Activated CD4-positive, alpha-beta T cell treated with anti-CD3 and anti-CD28 coated beads for 36 hours (primary cell): ENCODE data around the gene GNE. TPM values are rescaled to one million over a fixed set of nuclear protein-coding genes. Genes with fewer than 3 reads are reported as not detected.
A peak's percentile ranks its signal among the peaks of the same experiment; 100 is the strongest.

Experiments used
- ATAC-seq: fragments of 200-7000 bp; cut with Tn5 transposase; one replicate; pipeline ENCODE4 v1.10.0; 2021; ENCODE audit warnings: mild to moderate bottlenecking, moderate library complexity
- CTCF ChIA-PET: fragments of 350-600 bp; sonication (Branson Sonifier 250); formaldehyde crosslinking; loops from one replicate; lab custom pipeline; 2021; ENCODE audit warnings: antibody characterized with exemption; lab: Charles Lee
- POLR2A ChIA-PET: fragments of 350-600 bp; sonication (Branson Sonifier 250); formaldehyde crosslinking; loops from one replicate; lab custom pipeline; 2021; ENCODE audit warnings: antibody characterized with exemption, inconsistent platforms; lab: Charles Lee
- DNase-seq: peaks from one replicate; pipeline ENCODE4 v3.0.0-alpha.2; 2020
- H3K27ac Mint-ChIP-seq: one replicate; pipeline ENCODE4 v1.8.0; 2021; ENCODE audit warnings: mixed read lengths
- H3K27me3 Mint-ChIP-seq: one replicate; pipeline ENCODE4 v1.8.0; 2021; ENCODE audit warnings: mixed read lengths
- H3K36me3 Mint-ChIP-seq: one replicate; pipeline ENCODE4 v1.8.0; 2021; ENCODE audit warnings: low read depth, mixed read lengths
- H3K4me1 Mint-ChIP-seq: one replicate; pipeline ENCODE4 v1.8.0; 2021; ENCODE audit warnings: mixed read lengths
- H3K4me3 Mint-ChIP-seq: one replicate; pipeline ENCODE4 v1.8.0; 2021; ENCODE audit warnings: mild to moderate bottlenecking, moderate library complexity, mixed read lengths
- H3K9me3 Mint-ChIP-seq: one replicate; pipeline ENCODE4 v1.8.0; 2021; ENCODE audit warnings: low read depth, mixed read lengths
- intact Hi-C, 2 experiments: fragments of 100-400 bp; cut with DNase I in 1 of 2; cut with micrococcal nuclease in 1 of 2; formaldehyde crosslinking; loops; one replicate each; pipeline versions ENCODE4 v1.14.2 to v1.15.1; 2022 to 2024; cut with DNase I, micrococcal nuclease
- total RNA-seq, 2 experiments: library from RNA; stranded (reverse); gene quantifications; one replicate each; pipeline ENCODE4 v1.2.3, GENCODE V29; 2021

The GNE gene
- total RNA-seq, 2 experiments from 2014 or later, result 17.0 to 19.0 TPM

GRCh38 chr9:36210722-36211121 lies 47.5 kb downstream of the GNE start:
- Mint-ChIP-seq H3K9me3 (no peaks in the 10 kb centered on the region), H3K27me3 (no peaks in the 10 kb centered on the region), H3K4me1 (peaks cover 55% of the 10 kb centered on the region), H3K36me3 (peaks cover 60% of the 10 kb centered on the region), H3K27ac (peak overlapping the region; percentile 59), H3K4me3 (no peak overlapping the region)
- intact Hi-C loops, result loop anchor here in 1 of 2 experiments (10.0 kb wide), 1 partner anchor 124 kb away; no protein-coding TSS in a partner anchor
- ATAC-seq (no peak), DNase-seq (no peak)
- ChIA-PET CTCF (interaction anchor here (1.3 kb wide), 1 partner anchor 21 kb away, joined by 6 read pairs; the partner anchor contains the start of gene CLTA), POLR2A (interaction anchor here (1.2 kb wide), 1 partner anchor 14 kb away, joined by 4 read pairs; no protein-coding TSS in a partner anchor)

- H3K27me3 Mint-ChIP-seq, result no peaks in the 10 kb centered on the region
- H3K9me3 Mint-ChIP-seq, result no peaks in the 10 kb centered on the region
- intact Hi-C loops, result no loop called here
- H3K27ac Mint-ChIP-seq, result peak overlapping the region; percentile 86
- H3K4me1 Mint-ChIP-seq, result peaks cover 50% of the 10 kb centered on the region
- H3K36me3 Mint-ChIP-seq, result peaks cover 74% of the 10 kb centered on the region
- DNase-seq (no peak), ATAC-seq (peak; percentile 21)
- no peak overlapping the region for H3K4me3 Mint-ChIP-seq
- ChIA-PET CTCF (interaction anchor here (0.6 to 1.6 kb wide), 2 partner anchors 18 to 292 kb away, joined by 3 to 7 read pairs; partner anchors contain the start of gene CLTA), POLR2A (no interaction called here)
Measured at GRCh38 chr9:36208521-36209253, 49.6 kb downstream of the GNE start.

- DNase-seq, result no peak
- H3K4me3 Mint-ChIP-seq, result no peak overlapping the region
Measured at GRCh38 chr9:36207546-36208012, 50.7 kb downstream of the GNE start.

GRCh38 chr9:36207016-36207415 lies 51.2 kb downstream of the GNE start:
- intact Hi-C loops, result loop anchor here in 1 of 2 experiments (2.0 kb wide), 1 partner anchor 16 kb away; the partner anchor contains the start of gene CLTA
- no peaks in the 10 kb centered on the region for H3K27me3 Mint-ChIP-seq
- POLR2A ChIA-PET, result interaction anchor here (0.6 to 1.0 kb wide), 2 partner anchors 83 to 1765 kb away, joined by 3 to 4 read pairs; no protein-coding TSS in a partner anchor
- H3K9me3 Mint-ChIP-seq, result no peaks in the 10 kb centered on the region
- DNase-seq (no peak), ATAC-seq (peak; percentile 39)
- CTCF ChIA-PET, result interaction anchor here (0.7 to 1.6 kb wide), 6 partner anchors 17 to 219 kb away, joined by 3 to 7 read pairs (median 3); partner anchors contain the start of gene CLTA
- H3K4me3 Mint-ChIP-seq, result no peak overlapping the region
- peaks cover 44% of the 10 kb centered on the region for H3K4me1 Mint-ChIP-seq
- H3K36me3 Mint-ChIP-seq, result peaks cover 80% of the 10 kb centered on the region
- peak overlapping the region; percentile 86 for H3K27ac Mint-ChIP-seq

More at GRCh38 chr9:36207546-36208012, 50.7 kb downstream of the GNE start:
- Mint-ChIP-seq H3K27me3 (no peaks in the 10 kb centered on the region), H3K4me1 (peaks cover 44% of the 10 kb centered on the region), H3K27ac (peak overlapping the region; percentile 86), H3K36me3 (peaks cover 76% of the 10 kb centered on the region), H3K9me3 (no peaks in the 10 kb centered on the region)
- POLR2A ChIA-PET, result interaction anchor here (1.0 kb wide), 1 partner anchor 83 kb away, joined by 3 read pairs; no protein-coding TSS in a partner anchor
- ATAC-seq, result peak; percentile 67
- intact Hi-C loops, result loop anchor here in 1 of 2 experiments (2.0 kb wide), 1 partner anchor 17 kb away; the partner anchor contains the start of gene CLTA
- CTCF ChIA-PET, result interaction anchor here (0.7 to 1.6 kb wide), 5 partner anchors 17 to 218 kb away, joined by 3 to 7 read pairs (median 3); partner anchors contain the start of gene CLTA

GRCh38 chr9:36204906-36205547 lies 53.2 kb downstream of the GNE start:
- Mint-ChIP-seq H3K4me3 (no peak overlapping the region), H3K27me3 (no peaks in the 10 kb centered on the region), H3K36me3 (peaks cover 72% of the 10 kb centered on the region), H3K9me3 (no peaks in the 10 kb centered on the region), H3K27ac (no peak overlapping the region), H3K4me1 (peaks cover 44% of the 10 kb centered on the region)
- DNase-seq (no peak), ATAC-seq (no peak)
- CTCF ChIA-PET, result interaction anchor here (0.7 kb wide), 1 partner anchor 14 kb away, joined by 4 read pairs; the partner anchor contains the start of gene CLTA
- POLR2A ChIA-PET, result interaction anchor here (1.2 kb wide), 1 partner anchor 15 kb away, joined by 3 read pairs; no protein-coding TSS in a partner anchor
- intact Hi-C loops, result no loop called here

- no peak for ATAC-seq
- H3K4me3 Mint-ChIP-seq, result no peak overlapping the region
- intact Hi-C loops, result loop anchor here in 1 of 2 experiments (5.0 to 10.0 kb wide), 4 partner anchors 377 to 1290 kb away; partner anchors contain the start of genes ATOSB, CCDC107, HINT2 and POLR1E
- ChIA-PET POLR2A (interaction anchor here (1.0 kb wide), 1 partner anchor 131 kb away, joined by 3 read pairs; no protein-coding TSS in a partner anchor), CTCF (interaction anchor here (0.5 to 1.1 kb wide), 3 partner anchors 91 to 1529 kb away, joined by 3 to 5 read pairs (median 4); no protein-coding TSS in a partner anchor)
- no peaks in the 10 kb centered on the region for H3K27me3 Mint-ChIP-seq
- no peak for DNase-seq
- peak overlapping the region; percentile 69 for H3K27ac Mint-ChIP-seq
- H3K9me3 Mint-ChIP-seq, result no peaks in the 10 kb centered on the region
- H3K36me3 Mint-ChIP-seq, result peaks cover 40% of the 10 kb centered on the region
- H3K4me1 Mint-ChIP-seq, result peaks cover 48% of the 10 kb centered on the region
Measured at GRCh38 chr9:36194326-36195000, 63.8 kb downstream of the GNE start.

GRCh38 chr9:36193023-36193422 lies 65.2 kb downstream of the GNE start:
- CTCF ChIA-PET, result interaction anchor here (4.1 to 5.2 kb wide), 2 partner anchors 9 to 136 kb away, joined by 28 to 38 read pairs; no protein-coding TSS in a partner anchor
- Mint-ChIP-seq H3K4me3 (peak overlapping the region; percentile 95), H3K36me3 (peaks cover 34% of the 10 kb centered on the region), H3K4me1 (peaks cover 48% of the 10 kb centered on the region), H3K9me3 (no peaks in the 10 kb centered on the region), H3K27ac (peak overlapping the region; percentile 22), H3K27me3 (no peaks in the 10 kb centered on the region)
- intact Hi-C loops, result loop anchor here in 1 of 2 experiments (2.0 to 10.0 kb wide), 5 partner anchors 20 to 1292 kb away; partner anchors contain the start of genes ATOSB, CCDC107, HINT2 and POLR1E
- ATAC-seq, result no peak
- no peak for DNase-seq
- POLR2A ChIA-PET, result interaction anchor here (1.2 kb wide), 1 partner anchor 65 kb away, joined by 4 read pairs; the partner anchor contains the start of gene GNE

GRCh38 chr9:36192196-36192595 lies 66.1 kb downstream of the GNE start:
- peaks cover 29% of the 10 kb centered on the region for H3K36me3 Mint-ChIP-seq
- POLR2A ChIA-PET, result no interaction called here
- DNase-seq (no peak), ATAC-seq (no peak)
- H3K27ac Mint-ChIP-seq, result peak overlapping the region; percentile 88
- peak overlapping the region; percentile 95 for H3K4me3 Mint-ChIP-seq
- H3K4me1 Mint-ChIP-seq, result peaks cover 45% of the 10 kb centered on the region
- intact Hi-C loops, result loop anchor here in 1 of 2 experiments (2.0 to 10.0 kb wide), 5 partner anchors 21 to 1293 kb away; partner anchors contain the start of genes ATOSB, CCDC107, HINT2 and POLR1E
- no peaks in the 10 kb centered on the region for H3K9me3 Mint-ChIP-seq
- no peaks in the 10 kb centered on the region for H3K27me3 Mint-ChIP-seq
- CTCF ChIA-PET, result interaction anchor here (0.6 to 5.2 kb wide), 6 partner anchors 10 to 137 kb away, joined by 3 to 38 read pairs (median 14); no protein-coding TSS in a partner anchor

- DNase-seq (no peak), ATAC-seq (no peak)
- Mint-ChIP-seq H3K27ac (peak overlapping the region; percentile 88), H3K9me3 (no peaks in the 10 kb centered on the region), H3K36me3 (peaks cover 29% of the 10 kb centered on the region), H3K4me1 (peaks cover 45% of the 10 kb centered on the region), H3K4me3 (peak overlapping the region; percentile 95), H3K27me3 (no peaks in the 10 kb centered on the region)
- POLR2A ChIA-PET, result interaction anchor here (1.4 kb wide), 1 partner anchor 209 kb away, joined by 5 read pairs; the partner anchor contains the start of gene RNF38
- intact Hi-C loops, result loop anchor here (1.0 to 10.0 kb wide), 9 partner anchors 15 to 1293 kb away; partner anchors contain the start of genes ATOSB (in 1 of the 2), CCDC107 (in 1 of the 2), CREB3 (in 1 of the 2) and GNE (in 1 of the 2)
- CTCF ChIA-PET, result interaction anchor here (0.6 to 5.2 kb wide), 9 partner anchors 10 to 229 kb away, joined by 3 to 38 read pairs (median 5); no protein-coding TSS in a partner anchor
Measured at GRCh38 chr9:36191686-36192085, 66.6 kb downstream of the GNE start.
